Measurements from ENCODE around the gene COL5A1.

DNA sequence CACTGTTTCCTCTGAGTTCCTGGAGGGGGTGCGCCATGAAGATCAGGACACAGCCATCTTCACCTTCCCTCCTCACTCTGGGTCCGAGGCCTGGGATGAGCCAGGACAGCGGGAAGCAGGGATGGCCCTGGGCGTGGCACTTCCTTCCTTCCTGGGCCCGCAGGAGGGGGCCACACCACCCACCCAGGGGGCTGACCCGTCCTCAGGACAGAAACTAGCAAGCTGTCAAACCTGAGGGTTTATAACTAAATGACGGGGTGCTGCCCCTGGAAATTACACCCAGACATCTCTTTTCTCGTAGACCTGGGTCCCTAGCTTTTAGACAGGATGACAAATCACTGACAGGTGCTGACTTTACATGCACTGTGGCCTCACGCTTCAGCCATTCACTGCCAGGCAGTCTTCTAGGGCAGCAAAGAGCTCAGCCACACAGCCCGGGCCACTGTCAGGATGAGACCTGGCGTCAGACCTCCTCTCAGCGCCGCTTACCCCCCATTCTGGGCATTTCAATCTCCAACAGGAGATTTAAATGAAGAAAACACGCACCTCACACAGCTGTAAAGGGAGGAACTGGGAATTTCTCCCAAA, 247.1 kb downstream of the COL5A1 start:
- TF ChIP-seq, protein P1, sequence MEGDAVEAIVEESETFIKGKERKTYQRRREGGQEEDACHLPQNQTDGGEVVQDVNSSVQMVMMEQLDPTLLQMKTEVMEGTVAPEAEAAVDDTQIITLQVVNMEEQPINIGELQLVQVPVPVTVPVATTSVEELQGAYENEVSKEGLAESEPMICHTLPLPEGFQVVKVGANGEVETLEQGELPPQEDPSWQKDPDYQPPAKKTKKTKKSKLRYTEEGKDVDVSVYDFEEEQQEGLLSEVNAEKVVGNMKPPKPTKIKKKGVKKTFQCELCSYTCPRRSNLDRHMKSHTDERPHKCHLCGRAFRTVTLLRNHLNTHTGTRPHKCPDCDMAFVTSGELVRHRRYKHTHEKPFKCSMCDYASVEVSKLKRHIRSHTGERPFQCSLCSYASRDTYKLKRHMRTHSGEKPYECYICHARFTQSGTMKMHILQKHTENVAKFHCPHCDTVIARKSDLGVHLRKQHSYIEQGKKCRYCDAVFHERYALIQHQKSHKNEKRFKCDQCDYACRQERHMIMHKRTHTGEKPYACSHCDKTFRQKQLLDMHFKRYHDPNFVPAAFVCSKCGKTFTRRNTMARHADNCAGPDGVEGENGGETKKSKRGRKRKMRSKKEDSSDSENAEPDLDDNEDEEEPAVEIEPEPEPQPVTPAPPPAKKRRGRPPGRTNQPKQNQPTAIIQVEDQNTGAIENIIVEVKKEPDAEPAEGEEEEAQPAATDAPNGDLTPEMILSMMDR (IDR thresholded peaks at IDR 0.05) = no peak
- no peak for TF ChIP-seq POLR2A (IDR thresholded peaks at IDR 0.05)
